HG02870 (cell line): ENCODE data around the gene VWCE.
"Not testable (repeated sequence)": the region's sequence is repeated elsewhere in the genome, so short reads cannot be mapped to it uniquely, and the experiment has no call there.

Source experiments
- ATAC-seq: cut with Tn5 transposase; IDR thresholded peaks from one replicate; pipeline ENCODE4 v1.9.1; 2021; ENCODE audit warnings: mild to moderate bottlenecking, moderate library complexity; ENCODE audit not compliant: unreplicated experiment

Gene VWCE

GRCh38 chr11:61259363-61259762, 35.8 kb downstream of the VWCE start:
- ATAC-seq = no peak

- ATAC-seq = no peak
Measured at GRCh38 chr11:61258546-61258945, 36.6 kb downstream of the VWCE start.

- ATAC-seq = no peak
Measured at GRCh38 chr11:61256710-61257482, 38.2 kb downstream of the VWCE start.

GRCh38 chr11:61254403-61255025, 40.6 kb downstream of the VWCE start:
- peak; percentile 74 for ATAC-seq

- ATAC-seq = peak; percentile 46
Measured at GRCh38 chr11:61252332-61252731, 42.8 kb downstream of the VWCE start.

GRCh38 chr11:61250796-61251765, 44.0 kb downstream of the VWCE start:
- not testable (repeated sequence) for ATAC-seq

GRCh38 chr11:61249201-61249600, 45.9 kb downstream of the VWCE start:
- ATAC-seq = not testable (repeated sequence)

- not testable (repeated sequence) for ATAC-seq
Measured at GRCh38 chr11:61248071-61248470, 47.0 kb downstream of the VWCE start.

GRCh38 chr11:61245284-61245964, 49.7 kb downstream of the VWCE start:
- not testable (repeated sequence) for ATAC-seq

GRCh38 chr11:61241526-61241925, 53.6 kb downstream of the VWCE start:
- ATAC-seq = not testable (repeated sequence)

- ATAC-seq = not testable (repeated sequence)
Measured at GRCh38 chr11:61240875-61241274, 54.2 kb downstream of the VWCE start, which contains the start of gene PGA5. Gene PGA5, plus strand, starts transcription at chr11:61241175. Its CDS starts 52 bp downstream, at chr11:61241227.

- ATAC-seq = not testable (repeated sequence)
Measured at GRCh38 chr11:61240288-61240687, 54.8 kb downstream of the VWCE start.

GRCh38 chr11:61237130-61237529, 58.0 kb downstream of the VWCE start:
- not testable (repeated sequence) for ATAC-seq

GRCh38 chr11:61232548-61233145, 62.5 kb downstream of the VWCE start:
- not testable (repeated sequence) for ATAC-seq

GRCh38 chr11:61231585-61231984, 63.5 kb downstream of the VWCE start:
- not testable (repeated sequence) for ATAC-seq

GRCh38 chr11:61231033-61231432, 64.1 kb downstream of the VWCE start:
- not testable (repeated sequence) for ATAC-seq

- not testable (repeated sequence) for ATAC-seq
Measured at GRCh38 chr11:61229458-61229857, 65.7 kb downstream of the VWCE start.

GRCh38 chr11:61226457-61227137, 68.5 kb downstream of the VWCE start:
- ATAC-seq = not testable (repeated sequence)

GRCh38 chr11:61222692-61223091, 72.4 kb downstream of the VWCE start:
- not testable (repeated sequence) for ATAC-seq
